WTC11 (cell line): Measurements from ENCODE around the gene WNK1. TPM values are rescaled to one million over a fixed set of nuclear protein-coding genes. Genes with fewer than 3 reads are reported as not detected.
A peak's percentile ranks its signal among the peaks of the same experiment; 100 is the strongest.

Experiments used
- ATAC-seq: fragments of 200-7000 bp; cut with Tn5 transposase; 2 replicates; pipeline ENCODE4 v1.10.0; 2021; ENCODE audit warnings: mild to moderate bottlenecking, moderate library complexity
- CTCF ChIA-PET: fragments of 300-600 bp; sonication (Branson Sonifier 250); formaldehyde crosslinking; loops from one replicate; lab custom pipeline; 2021; ENCODE audit warnings: antibody characterized with exemption; lab: Charles Lee
- POLR2A ChIA-PET: fragments of 350-600 bp; sonication (Branson Sonifier 250); formaldehyde crosslinking; loops from one replicate; lab custom pipeline; 2021; ENCODE audit warnings: antibody characterized with exemption; lab: Charles Lee
- DNase-seq: peaks from one replicate; pipeline ENCODE4 v3.0.0; 2021; ENCODE audit warnings: low spot score
- H3K27ac Mint-ChIP-seq: 2 replicates; pipeline ENCODE4 v1.8.0; 2021; ENCODE audit warnings: mixed read lengths
- H3K27me3 Mint-ChIP-seq: 2 replicates; pipeline ENCODE4 v1.8.0; 2021; ENCODE audit warnings: low read depth, mild to moderate bottlenecking, moderate library complexity, mixed read lengths
- H3K36me3 Mint-ChIP-seq: 2 replicates; pipeline ENCODE4 v1.8.0; 2021; ENCODE audit warnings: mixed read lengths
- H3K4me1 Mint-ChIP-seq: 2 replicates; pipeline ENCODE4 v1.8.0; 2022; ENCODE audit warnings: mixed read lengths
- H3K4me3 Mint-ChIP-seq: 2 replicates; pipeline ENCODE4 v1.8.0; 2021; ENCODE audit warnings: mild to moderate bottlenecking, moderate library complexity, mixed read lengths
- H3K9me3 Mint-ChIP-seq: 2 replicates; pipeline ENCODE4 v1.8.0; 2021; ENCODE audit warnings: mixed read lengths
- FOXK1 ChIP-seq: sonication (generic); formaldehyde crosslinking; IDR thresholded peaks from 2 replicates; pipeline ENCODE4 v1.8.0; 2022; ENCODE audit warnings: mild to moderate bottlenecking, moderate library complexity, missing genetic modification reagents
- HMGA2 ChIP-seq: fragments of 250-450 bp; sonication (Bioruptor Pico); IDR thresholded peaks from 2 replicates; pipeline ENCODE4 v1.4.0; 2021; ENCODE audit warnings: mild to moderate bottlenecking, moderate library complexity
- RELA ChIP-seq: sonication (generic); formaldehyde crosslinking; IDR thresholded peaks from 2 replicates; pipeline ENCODE4 v1.8.1; 2022; ENCODE audit warnings: missing genetic modification reagents, mild to moderate bottlenecking, borderline replicate concordance
- TCF7 ChIP-seq: sonication (generic); formaldehyde crosslinking; IDR thresholded peaks from 2 replicates; pipeline ENCODE4 v1.8.0; 2022; ENCODE audit warnings: mild to moderate bottlenecking, low read depth, missing genetic modification reagents, moderate library complexity
- ZNF219 ChIP-seq: sonication (generic); formaldehyde crosslinking; IDR thresholded peaks from 2 replicates; pipeline ENCODE4 v1.8.0; 2023; ENCODE audit warnings: missing genetic modification reagents, mild to moderate bottlenecking, borderline replicate concordance
- ZNF423 ChIP-seq: fragments of 250-450 bp; sonication (Bioruptor Pico); IDR thresholded peaks from 2 replicates; pipeline ENCODE4 v2.1.2; 2022; ENCODE audit warnings: mild to moderate bottlenecking, moderate library complexity
- ZNF512 ChIP-seq: sonication (generic); formaldehyde crosslinking; IDR thresholded peaks from 2 replicates; pipeline ENCODE4 v1.8.1; 2022; ENCODE audit warnings: missing genetic modification reagents, borderline replicate concordance
- total RNA-seq: library from RNA; stranded (reverse); gene quantifications from 3 replicates; pipeline ENCODE4 v1.2.3, GENCODE V29; 2021
- TF ChIP-seq, protein P1 (sequence below): fragments of 200-600 bp; IDR thresholded peaks from 2 replicates; pipeline ENCODE4 v1.8.0; 2022; ENCODE audit warnings: antibody characterized with exemption
- TF ChIP-seq, protein P2 (sequence below): fragments of 250-450 bp; sonication (Bioruptor Pico); conservative IDR thresholded peaks from 2 replicates; pipeline ENCODE4 v1.9.0; 2021; ENCODE audit warnings: mild to moderate bottlenecking
- TF ChIP-seq, protein P3 (sequence below): sonication (generic); formaldehyde crosslinking; IDR thresholded peaks from 2 replicates; pipeline ENCODE4 v1.8.0; 2022; ENCODE audit warnings: mild to moderate bottlenecking, missing genetic modification reagents
- TF ChIP-seq, protein P4 (sequence below): sonication (generic); formaldehyde crosslinking; IDR thresholded peaks from 2 replicates; pipeline ENCODE4 v1.8.0; 2023; ENCODE audit warnings: missing genetic modification reagents, mild to moderate bottlenecking, borderline replicate concordance
- TF ChIP-seq, protein P5 (sequence below): sonication (generic); formaldehyde crosslinking; conservative IDR thresholded peaks from 2 replicates; pipeline ENCODE4 v1.8.1; 2022; ENCODE audit warnings: mild to moderate bottlenecking, missing genetic modification reagents
- TF ChIP-seq, protein P6 (sequence below): sonication (generic); formaldehyde crosslinking; conservative IDR thresholded peaks from 2 replicates; pipeline ENCODE4 v1.8.1; 2023; ENCODE audit warnings: mild to moderate bottlenecking, low read depth, missing genetic modification reagents, moderate library complexity

The WNK1 gene
- total RNA-seq, 1 experiment from 2014 or later = 118 TPM

DNA sequence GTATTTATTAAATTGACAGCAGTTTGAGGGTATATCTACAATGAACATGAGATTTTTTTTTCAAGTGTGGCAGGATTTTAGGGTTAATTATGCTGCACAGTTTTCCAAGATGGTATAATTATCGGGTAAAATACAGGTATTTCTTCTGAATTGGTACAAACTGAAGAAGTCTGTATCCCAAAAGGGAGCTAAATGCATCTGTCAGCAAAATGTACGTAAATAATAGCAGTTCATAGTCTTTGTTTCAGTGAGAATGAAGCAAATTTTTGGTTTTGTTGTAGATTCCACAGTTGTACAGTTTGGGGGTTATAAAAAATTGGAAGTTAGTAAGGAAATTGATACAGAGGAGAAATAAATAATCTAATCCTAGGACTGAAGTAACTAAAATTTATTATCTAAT is 133.8 kb downstream of the WNK1 start:
- Mint-ChIP-seq H3K4me1 (no peaks in the 10 kb centered on the region), H3K4me3 (no peak overlapping the region), H3K9me3 (peaks cover 3% of the 10 kb centered on the region; the same call in 1 of the 2 replicates), H3K36me3 (peaks cover 82% of the 10 kb centered on the region), H3K27me3 (no peaks in the 10 kb centered on the region), H3K27ac (no peak overlapping the region)
- POLR2A ChIA-PET = no interaction called here
- no peak for DNase-seq
- TF ChIP-seq, protein P1, sequence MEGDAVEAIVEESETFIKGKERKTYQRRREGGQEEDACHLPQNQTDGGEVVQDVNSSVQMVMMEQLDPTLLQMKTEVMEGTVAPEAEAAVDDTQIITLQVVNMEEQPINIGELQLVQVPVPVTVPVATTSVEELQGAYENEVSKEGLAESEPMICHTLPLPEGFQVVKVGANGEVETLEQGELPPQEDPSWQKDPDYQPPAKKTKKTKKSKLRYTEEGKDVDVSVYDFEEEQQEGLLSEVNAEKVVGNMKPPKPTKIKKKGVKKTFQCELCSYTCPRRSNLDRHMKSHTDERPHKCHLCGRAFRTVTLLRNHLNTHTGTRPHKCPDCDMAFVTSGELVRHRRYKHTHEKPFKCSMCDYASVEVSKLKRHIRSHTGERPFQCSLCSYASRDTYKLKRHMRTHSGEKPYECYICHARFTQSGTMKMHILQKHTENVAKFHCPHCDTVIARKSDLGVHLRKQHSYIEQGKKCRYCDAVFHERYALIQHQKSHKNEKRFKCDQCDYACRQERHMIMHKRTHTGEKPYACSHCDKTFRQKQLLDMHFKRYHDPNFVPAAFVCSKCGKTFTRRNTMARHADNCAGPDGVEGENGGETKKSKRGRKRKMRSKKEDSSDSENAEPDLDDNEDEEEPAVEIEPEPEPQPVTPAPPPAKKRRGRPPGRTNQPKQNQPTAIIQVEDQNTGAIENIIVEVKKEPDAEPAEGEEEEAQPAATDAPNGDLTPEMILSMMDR = no peak
- CTCF ChIA-PET = interaction anchor here (0.5 to 1.1 kb wide), 2 partner anchors 70 to 277 kb away, joined by 3 to 4 read pairs; no protein-coding TSS in a partner anchor
- no peak for ATAC-seq

GRCh38 chr12:894226-894625 is 141.8 kb downstream of the WNK1 start:
- DNase-seq (no peak), ATAC-seq (no peak)
- ChIA-PET POLR2A (no interaction called here), CTCF (interaction anchor here (1.2 kb wide), 1 partner anchor 318 kb away, joined by 3 read pairs; no protein-coding TSS in a partner anchor)
- peaks cover 1% of the 10 kb centered on the region; the same call in 1 of the 2 replicates for H3K9me3 Mint-ChIP-seq
- TF ChIP-seq HMGA2 (CRISPR knock-in tag) (no peak), FOXK1 (CRISPR knock-in tag) (no peak)
- H3K4me3 Mint-ChIP-seq = no peak overlapping the region
- H3K4me1 Mint-ChIP-seq = no peaks in the 10 kb centered on the region
- peaks cover 46% of the 10 kb centered on the region for H3K36me3 Mint-ChIP-seq
- H3K27ac Mint-ChIP-seq = no peak overlapping the region
- no peaks in the 10 kb centered on the region for H3K27me3 Mint-ChIP-seq

DNA sequence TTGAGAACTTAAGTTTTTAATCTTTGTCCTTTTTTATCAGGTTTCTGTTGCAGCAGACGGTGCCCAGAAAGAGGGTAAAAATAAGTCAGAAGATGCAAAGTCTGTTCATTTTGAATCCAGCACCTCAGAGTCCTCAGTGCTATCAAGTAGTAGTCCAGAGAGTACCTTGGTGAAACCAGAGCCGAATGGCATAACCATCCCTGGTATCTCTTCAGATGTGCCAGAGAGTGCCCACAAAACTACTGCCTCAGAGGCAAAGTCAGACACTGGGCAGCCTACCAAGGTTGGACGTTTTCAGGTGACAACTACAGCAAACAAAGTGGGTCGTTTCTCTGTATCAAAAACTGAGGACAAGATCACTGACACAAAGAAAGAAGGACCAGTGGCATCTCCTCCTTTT is 143.7 kb downstream of the WNK1 start:
- POLR2A ChIA-PET = interaction anchor here (0.6 kb wide), 1 partner anchor 402 kb away, joined by 3 read pairs; no protein-coding TSS in a partner anchor
- no peaks in the 10 kb centered on the region for H3K9me3 Mint-ChIP-seq
- TF ChIP-seq, protein P2, sequence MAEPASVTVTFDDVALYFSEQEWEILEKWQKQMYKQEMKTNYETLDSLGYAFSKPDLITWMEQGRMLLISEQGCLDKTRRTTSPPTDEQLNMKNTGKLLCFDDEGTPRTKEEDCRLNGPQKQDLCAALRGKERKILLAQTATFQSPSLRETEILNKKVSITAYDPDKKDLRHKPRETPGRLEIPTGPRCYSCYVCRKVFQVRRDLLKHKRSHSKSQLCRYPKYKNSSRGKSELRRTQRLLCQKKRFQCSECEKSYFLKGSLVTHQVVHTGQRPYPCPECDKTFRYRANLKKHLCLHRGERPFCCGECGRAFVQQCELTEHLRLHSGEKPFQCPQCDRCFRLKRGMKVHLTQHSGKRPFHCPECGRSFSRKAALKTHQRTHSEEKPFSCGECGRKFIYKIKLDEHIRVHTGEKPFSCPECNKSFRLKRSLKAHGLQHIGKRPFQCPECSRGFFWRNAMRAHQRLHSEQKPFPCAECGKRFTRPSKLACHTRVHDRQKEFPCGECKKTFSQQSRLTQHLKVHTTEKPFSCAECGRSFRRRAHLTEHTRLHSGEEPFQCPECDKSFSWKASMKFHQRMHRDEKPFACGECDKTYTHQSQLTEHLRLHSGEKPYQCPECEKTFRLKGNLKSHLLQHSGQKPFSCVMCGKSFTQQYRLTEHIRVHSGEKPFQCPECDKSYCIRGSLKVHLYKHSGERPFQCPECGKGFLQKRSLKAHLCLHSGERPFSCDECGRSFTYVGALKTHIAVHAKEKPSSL (CRISPR knock-in tag) = no peak
- TF ChIP-seq, all 79 proteins: peak for 0
- no peak overlapping the region for H3K27ac Mint-ChIP-seq
- H3K4me3 Mint-ChIP-seq = no peak overlapping the region
- ATAC-seq = no peak
- DNase-seq = no peak
- CTCF ChIA-PET = no interaction called here
- H3K36me3 Mint-ChIP-seq = peaks cover 48% of the 10 kb centered on the region
- no peaks in the 10 kb centered on the region for H3K4me1 Mint-ChIP-seq
- H3K27me3 Mint-ChIP-seq = no peaks in the 10 kb centered on the region

- peaks cover 58% of the 10 kb centered on the region for H3K36me3 Mint-ChIP-seq
- no peak overlapping the region for H3K4me3 Mint-ChIP-seq
- ChIA-PET CTCF (interaction anchor here (0.6 to 1.1 kb wide), 2 partner anchors 175 to 184 kb away, joined by 3 read pairs; no protein-coding TSS in a partner anchor), POLR2A (no interaction called here)
- H3K4me1 Mint-ChIP-seq = no peaks in the 10 kb centered on the region
- H3K27ac Mint-ChIP-seq = peak overlapping the region; percentile 60; the same call in 1 of the 2 replicates
- H3K27me3 Mint-ChIP-seq = no peaks in the 10 kb centered on the region
- DNase-seq (no peak), ATAC-seq (no peak)
- no peaks in the 10 kb centered on the region for H3K9me3 Mint-ChIP-seq
- no peak for TF ChIP-seq ZNF423 (CRISPR knock-in tag)
- TF ChIP-seq, protein P3, sequence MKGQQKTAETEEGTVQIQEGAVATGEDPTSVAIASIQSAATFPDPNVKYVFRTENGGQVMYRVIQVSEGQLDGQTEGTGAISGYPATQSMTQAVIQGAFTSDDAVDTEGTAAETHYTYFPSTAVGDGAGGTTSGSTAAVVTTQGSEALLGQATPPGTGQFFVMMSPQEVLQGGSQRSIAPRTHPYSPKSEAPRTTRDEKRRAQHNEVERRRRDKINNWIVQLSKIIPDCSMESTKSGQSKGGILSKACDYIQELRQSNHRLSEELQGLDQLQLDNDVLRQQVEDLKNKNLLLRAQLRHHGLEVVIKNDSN (CRISPR knock-in tag) = no peak
- TF ChIP-seq, protein P4, sequence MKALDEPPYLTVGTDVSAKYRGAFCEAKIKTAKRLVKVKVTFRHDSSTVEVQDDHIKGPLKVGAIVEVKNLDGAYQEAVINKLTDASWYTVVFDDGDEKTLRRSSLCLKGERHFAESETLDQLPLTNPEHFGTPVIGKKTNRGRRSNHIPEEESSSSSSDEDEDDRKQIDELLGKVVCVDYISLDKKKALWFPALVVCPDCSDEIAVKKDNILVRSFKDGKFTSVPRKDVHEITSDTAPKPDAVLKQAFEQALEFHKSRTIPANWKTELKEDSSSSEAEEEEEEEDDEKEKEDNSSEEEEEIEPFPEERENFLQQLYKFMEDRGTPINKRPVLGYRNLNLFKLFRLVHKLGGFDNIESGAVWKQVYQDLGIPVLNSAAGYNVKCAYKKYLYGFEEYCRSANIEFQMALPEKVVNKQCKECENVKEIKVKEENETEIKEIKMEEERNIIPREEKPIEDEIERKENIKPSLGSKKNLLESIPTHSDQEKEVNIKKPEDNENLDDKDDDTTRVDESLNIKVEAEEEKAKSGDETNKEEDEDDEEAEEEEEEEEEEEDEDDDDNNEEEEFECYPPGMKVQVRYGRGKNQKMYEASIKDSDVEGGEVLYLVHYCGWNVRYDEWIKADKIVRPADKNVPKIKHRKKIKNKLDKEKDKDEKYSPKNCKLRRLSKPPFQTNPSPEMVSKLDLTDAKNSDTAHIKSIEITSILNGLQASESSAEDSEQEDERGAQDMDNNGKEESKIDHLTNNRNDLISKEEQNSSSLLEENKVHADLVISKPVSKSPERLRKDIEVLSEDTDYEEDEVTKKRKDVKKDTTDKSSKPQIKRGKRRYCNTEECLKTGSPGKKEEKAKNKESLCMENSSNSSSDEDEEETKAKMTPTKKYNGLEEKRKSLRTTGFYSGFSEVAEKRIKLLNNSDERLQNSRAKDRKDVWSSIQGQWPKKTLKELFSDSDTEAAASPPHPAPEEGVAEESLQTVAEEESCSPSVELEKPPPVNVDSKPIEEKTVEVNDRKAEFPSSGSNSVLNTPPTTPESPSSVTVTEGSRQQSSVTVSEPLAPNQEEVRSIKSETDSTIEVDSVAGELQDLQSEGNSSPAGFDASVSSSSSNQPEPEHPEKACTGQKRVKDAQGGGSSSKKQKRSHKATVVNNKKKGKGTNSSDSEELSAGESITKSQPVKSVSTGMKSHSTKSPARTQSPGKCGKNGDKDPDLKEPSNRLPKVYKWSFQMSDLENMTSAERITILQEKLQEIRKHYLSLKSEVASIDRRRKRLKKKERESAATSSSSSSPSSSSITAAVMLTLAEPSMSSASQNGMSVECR (CRISPR knock-in tag) = no peak
- TF ChIP-seq ZNF512 (CRISPR knock-in tag) = no peak
- no peak for TF ChIP-seq ZNF219
- TF ChIP-seq, protein P5, sequence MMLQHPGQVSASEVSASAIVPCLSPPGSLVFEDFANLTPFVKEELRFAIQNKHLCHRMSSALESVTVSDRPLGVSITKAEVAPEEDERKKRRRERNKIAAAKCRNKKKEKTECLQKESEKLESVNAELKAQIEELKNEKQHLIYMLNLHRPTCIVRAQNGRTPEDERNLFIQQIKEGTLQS (CRISPR knock-in tag) = no peak
- TF ChIP-seq, protein P6, sequence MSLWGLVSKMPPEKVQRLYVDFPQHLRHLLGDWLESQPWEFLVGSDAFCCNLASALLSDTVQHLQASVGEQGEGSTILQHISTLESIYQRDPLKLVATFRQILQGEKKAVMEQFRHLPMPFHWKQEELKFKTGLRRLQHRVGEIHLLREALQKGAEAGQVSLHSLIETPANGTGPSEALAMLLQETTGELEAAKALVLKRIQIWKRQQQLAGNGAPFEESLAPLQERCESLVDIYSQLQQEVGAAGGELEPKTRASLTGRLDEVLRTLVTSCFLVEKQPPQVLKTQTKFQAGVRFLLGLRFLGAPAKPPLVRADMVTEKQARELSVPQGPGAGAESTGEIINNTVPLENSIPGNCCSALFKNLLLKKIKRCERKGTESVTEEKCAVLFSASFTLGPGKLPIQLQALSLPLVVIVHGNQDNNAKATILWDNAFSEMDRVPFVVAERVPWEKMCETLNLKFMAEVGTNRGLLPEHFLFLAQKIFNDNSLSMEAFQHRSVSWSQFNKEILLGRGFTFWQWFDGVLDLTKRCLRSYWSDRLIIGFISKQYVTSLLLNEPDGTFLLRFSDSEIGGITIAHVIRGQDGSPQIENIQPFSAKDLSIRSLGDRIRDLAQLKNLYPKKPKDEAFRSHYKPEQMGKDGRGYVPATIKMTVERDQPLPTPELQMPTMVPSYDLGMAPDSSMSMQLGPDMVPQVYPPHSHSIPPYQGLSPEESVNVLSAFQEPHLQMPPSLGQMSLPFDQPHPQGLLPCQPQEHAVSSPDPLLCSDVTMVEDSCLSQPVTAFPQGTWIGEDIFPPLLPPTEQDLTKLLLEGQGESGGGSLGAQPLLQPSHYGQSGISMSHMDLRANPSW (CRISPR knock-in tag) = no peak
- no peak for TF ChIP-seq RELA (CRISPR knock-in tag)
- no peak for TF ChIP-seq TCF7 (CRISPR knock-in tag)
These were observed 145.0 kb downstream of the WNK1 start for GRCh38 chr12:897386-897785.
